HEK293 (cell line): Measurements from ENCODE around the gene VEGFB.
A peak's percentile ranks its signal among the peaks of the same experiment; 100 is the strongest.

Experiments used
- GLIS1 ChIP-seq: fragments of 450-650 bp; formaldehyde crosslinking; IDR thresholded peaks from 2 replicates; pipeline ENCODE4 v1.5.1; 2016; ENCODE audit warnings: missing biosample characterization, missing genetic modification characterization
- HIC1 ChIP-seq: fragments of 450-650 bp; formaldehyde crosslinking; IDR thresholded peaks from 2 replicates; pipeline ENCODE4 v1.5.1; 2016; ENCODE audit warnings: missing biosample characterization, missing genetic modification characterization
- HOXC10 ChIP-seq: sonication (generic); formaldehyde crosslinking; IDR thresholded peaks from 2 replicates; pipeline ENCODE4 v1.8.1; 2023; ENCODE audit warnings: mild to moderate bottlenecking, missing genetic modification reagents
- INSM2 ChIP-seq: fragments of 450-650 bp; formaldehyde crosslinking; IDR thresholded peaks from 2 replicates; pipeline ENCODE4 v1.5.1; 2016; ENCODE audit warnings: missing biosample characterization, missing genetic modification characterization
- KLF10 ChIP-seq: fragments of 450-650 bp; IDR thresholded peaks from 2 replicates; pipeline ENCODE4 v1.5.1; 2018; ENCODE audit warnings: missing biosample characterization, mild to moderate bottlenecking, missing genetic modification characterization
- MEIS1 ChIP-seq: sonication (generic); formaldehyde crosslinking; IDR thresholded peaks from 2 replicates; pipeline ENCODE4 v1.8.1; 2022; ENCODE audit warnings: missing genetic modification reagents, mild to moderate bottlenecking, borderline replicate concordance
- PBX3 ChIP-seq: sonication (generic); formaldehyde crosslinking; IDR thresholded peaks from 2 replicates; pipeline ENCODE4 v1.8.1; 2022; ENCODE audit warnings: mild to moderate bottlenecking, moderate library complexity, missing genetic modification reagents
- PRDM2 ChIP-seq: fragments of 450-650 bp; formaldehyde crosslinking; IDR thresholded peaks from 2 replicates; pipeline ENCODE4 v1.5.1; 2016; ENCODE audit warnings: missing biosample characterization, missing genetic modification characterization, borderline replicate concordance
- PRDM4 ChIP-seq: fragments of 450-650 bp; formaldehyde crosslinking; IDR thresholded peaks from 2 replicates; pipeline ENCODE4 v1.5.1; 2017; ENCODE audit warnings: missing biosample characterization, missing genetic modification characterization
- YY1 ChIP-seq: fragments of 450-650 bp; formaldehyde crosslinking; IDR thresholded peaks from 2 replicates; pipeline ENCODE4 v1.5.1; 2018; ENCODE audit warnings: missing biosample characterization, missing genetic modification characterization
- ZBTB20 ChIP-seq: fragments of 450-650 bp; formaldehyde crosslinking; IDR thresholded peaks from 2 replicates; pipeline ENCODE4 v1.5.1; 2016; ENCODE audit warnings: missing biosample characterization, missing genetic modification characterization
- ZBTB8A ChIP-seq: fragments of 450-650 bp; formaldehyde crosslinking; IDR thresholded peaks from 2 replicates; pipeline ENCODE4 v1.5.1; 2016; ENCODE audit warnings: missing biosample characterization, missing genetic modification characterization
- ZNF311 ChIP-seq: fragments of 450-650 bp; formaldehyde crosslinking; IDR thresholded peaks from 2 replicates; pipeline ENCODE4 v1.5.1; 2017; ENCODE audit warnings: missing biosample characterization, missing genetic modification characterization, borderline replicate concordance
- ZNF366 ChIP-seq: fragments of 450-650 bp; formaldehyde crosslinking; conservative IDR thresholded peaks from 2 replicates; pipeline ENCODE4 v1.5.1; 2016; ENCODE audit warnings: missing biosample characterization, missing genetic modification characterization
- ZNF394 ChIP-seq: fragments of 450-650 bp; formaldehyde crosslinking; IDR thresholded peaks from 2 replicates; pipeline ENCODE4 v1.5.1; 2016; ENCODE audit warnings: missing biosample characterization, missing genetic modification characterization, mild to moderate bottlenecking, moderate library complexity, borderline replicate concordance
- ZNF398 ChIP-seq: fragments of 450-650 bp; formaldehyde crosslinking; IDR thresholded peaks from 2 replicates; pipeline ENCODE4 v1.5.1; 2017; ENCODE audit warnings: missing biosample characterization, missing genetic modification characterization
- ZNF473 ChIP-seq: fragments of 450-650 bp; formaldehyde crosslinking; IDR thresholded peaks from 2 replicates; pipeline ENCODE4 v1.5.1; 2017; ENCODE audit warnings: missing biosample characterization, missing genetic modification characterization
- ZNF548 ChIP-seq: fragments of 450-650 bp; formaldehyde crosslinking; IDR thresholded peaks from 2 replicates; pipeline ENCODE4 v1.5.1; 2016; ENCODE audit warnings: missing biosample characterization, missing genetic modification characterization
- ZNF596 ChIP-seq: fragments of 450-650 bp; IDR thresholded peaks from 2 replicates; pipeline ENCODE4 v1.5.0; 2018; ENCODE audit warnings: missing biosample characterization, mild to moderate bottlenecking, missing genetic modification characterization, moderate library complexity
- ZNF76 ChIP-seq: fragments of 450-650 bp; formaldehyde crosslinking; IDR thresholded peaks from 2 replicates; pipeline ENCODE4; 2016; ENCODE audit warnings: low read depth, missing biosample characterization, missing genetic modification characterization, borderline replicate concordance
- ZNF768 ChIP-seq: fragments of 450-650 bp; formaldehyde crosslinking; IDR thresholded peaks from 2 replicates; pipeline ENCODE4 v1.5.1; 2018; ENCODE audit warnings: missing biosample characterization, mild to moderate bottlenecking, missing genetic modification characterization
- ZSCAN23 ChIP-seq: fragments of 450-650 bp; formaldehyde crosslinking; IDR thresholded peaks from 2 replicates; pipeline ENCODE4 v1.5.1; 2016; ENCODE audit warnings: missing biosample characterization, missing genetic modification characterization

Gene VEGFB

GRCh38 chr11:64284962-64285884 lies 50.8 kb downstream of the VEGFB start, which contains the start of gene GPR137 (continued):
- peak; percentile 35; the same call in 1 of the 2 replicates for TF ChIP-seq ZNF366 (tag by site-specific recombination)
- peak; percentile 11; the same call in 1 of the 2 replicates for TF ChIP-seq KLF10 (tag by site-specific recombination)
- peak; percentile 36; the same call in 1 of the 2 replicates for TF ChIP-seq ZNF394
- no peak for TF ChIP-seq ZNF596 (tag by site-specific recombination)
- no peak for TF ChIP-seq PRDM2 (tag by site-specific recombination)
- TF ChIP-seq ZNF768 = no peak
- no peak for TF ChIP-seq PRDM4 (tag by site-specific recombination)
- TF ChIP-seq ZSCAN23 (tag by site-specific recombination) = no peak
- TF ChIP-seq ZNF548 (tag by site-specific recombination) = no peak
- TF ChIP-seq HOXC10 (CRISPR knock-in tag) = no peak
- TF ChIP-seq MEIS1 (CRISPR knock-in tag) = no peak
- peak; percentile 65 for TF ChIP-seq ZBTB8A (tag by site-specific recombination)
- TF ChIP-seq ZNF76 (tag by site-specific recombination) = peak; percentile 36; the same call in 1 of the 2 replicates
- peak; percentile 82 for TF ChIP-seq HIC1 (tag by site-specific recombination)
- TF ChIP-seq ZNF311 (tag by site-specific recombination) = no peak
- no peak for TF ChIP-seq ZNF473 (tag by site-specific recombination)
- 0 out of 2 replicates have a peak, but pooled peaks have one; percentile 30 for TF ChIP-seq ZNF398
- peak; percentile 10; the same call in 1 of the 2 replicates for TF ChIP-seq GLIS1 (tag by site-specific recombination)
- TF ChIP-seq YY1 = peak; percentile 55; the same call in 1 of the 2 replicates
- TF ChIP-seq ZBTB20 = peak; percentile 43; the same call in 1 of the 2 replicates
- 0 out of 2 replicates have a peak, but pooled peaks have one; percentile 35 for TF ChIP-seq PBX3 (CRISPR knock-in tag)
- TF ChIP-seq INSM2 = 0 out of 2 replicates have a peak, but pooled peaks have one; percentile 26
